ENCODE data around the gene PPP1R10. TPM values are rescaled to one million over a fixed set of nuclear protein-coding genes. Genes with fewer than 3 reads are reported as not detected.

The PPP1R10 gene
- total and polyA plus RNA-seq, 2 of the 13 experiments (the other 11 are each of a cell fraction or from before 2014, with no cell fraction given), result 26.3 to 38.4 TPM

- peak in 1 of 2 experiments; percentile 25; a peak in 1 of 4 replicates for TF ChIP-seq REST (IDR thresholded peaks at IDR 0.05; ENCODE audit: borderline replicate concordance in 1 of 2, low read depth in 1 of 2, low read length in 2 of 2)
- TF ChIP-seq ZNF839 (CRISPR knock-in tag; IDR thresholded peaks at IDR 0.05; ENCODE audit: borderline replicate concordance), result no peak
- TF ChIP-seq NFAT5 (CRISPR knock-in tag; IDR thresholded peaks at IDR 0.05), result no peak
- 0 out of 2 replicates have a peak, but pooled peaks have one; percentile 39 for TF ChIP-seq ZNF770 (CRISPR knock-in tag; IDR thresholded peaks at IDR 0.05)
- TF ChIP-seq ZNF775 (CRISPR knock-in tag; IDR thresholded peaks at IDR 0.05; ENCODE audit: borderline replicate concordance), result peak; percentile 77; the same call in 1 of the 2 replicates
- no peak for TF ChIP-seq ZNF367 (CRISPR knock-in tag; IDR thresholded peaks at IDR 0.05; ENCODE audit: borderline replicate concordance)
- TF ChIP-seq SNAI1 (CRISPR knock-in tag; IDR thresholded peaks at IDR 0.05; ENCODE audit: borderline replicate concordance), result no peak
- peak; percentile 94 for TF ChIP-seq KDM1A (CRISPR knock-in tag; IDR thresholded peaks at IDR 0.05)
- 0 out of 2 replicates have a peak, but pooled peaks have one; percentile 33 for TF ChIP-seq MZF1 (CRISPR knock-in tag; IDR thresholded peaks at IDR 0.05; ENCODE audit: borderline replicate concordance)
- TF ChIP-seq ZNF629 (CRISPR knock-in tag; conservative IDR thresholded peaks at IDR 0.05), result peak; percentile 11; the same call in 1 of the 2 replicates
- TF ChIP-seq ZNF326 (CRISPR knock-in tag; IDR thresholded peaks at IDR 0.05; ENCODE audit: borderline replicate concordance), result no peak
- TF ChIP-seq ZNF780A (CRISPR knock-in tag; IDR thresholded peaks at IDR 0.05), result 0 out of 2 replicates have a peak, but pooled peaks have one; percentile 48
- TF ChIP-seq YEATS4 (CRISPR knock-in tag; IDR thresholded peaks at IDR 0.05; ENCODE audit: borderline replicate concordance), result peak; percentile 87
- TF ChIP-seq JUNB (CRISPR knock-in tag; IDR thresholded peaks at IDR 0.05; ENCODE audit: borderline replicate concordance), result 0 out of 2 replicates have a peak, but pooled peaks have one; percentile 50
- no peak for TF ChIP-seq XBP1 (CRISPR knock-in tag; IDR thresholded peaks at IDR 0.05)
- peak; percentile 94 for TF ChIP-seq ZBTB42 (CRISPR knock-in tag; IDR thresholded peaks at IDR 0.05)
- TF ChIP-seq ARNTL (CRISPR knock-in tag; IDR thresholded peaks at IDR 0.05), result peak; percentile 91
Observed at GRCh38 chr6:30654798-30655742, 38.0 kb upstream of the PPP1R10 start (continued).
